ENCODE measurements around the gene GPR158. TPM values are rescaled to one million over a fixed set of nuclear protein-coding genes. Genes with fewer than 3 reads are reported as not detected.

GPR158 gene
- total and polyA plus RNA-seq, 9 of the 15 experiments (the other 6 are each of a cell fraction or from before 2014, with no cell fraction given), result 4.0 to 7.6 (median 5.0) TPM

GRCh38 chr10:25556457-25556856, 381.7 kb downstream of the GPR158 start:
- Histone ChIP-seq H3K9me3 (replicated peaks; ENCODE audit: control insufficient read depth, insufficient read depth, low read depth, low read length) (no peaks in the 10 kb centered on the region), H3K79me2 (ENCODE audit: control insufficient read depth, insufficient read depth, low read length) (no peaks in the 10 kb centered on the region), H3K4me1 (replicated peaks in 1 of 2; ENCODE audit: control insufficient read depth in 2 of 2, insufficient read depth in 2 of 2, low read length in 2 of 2) (peaks cover 0 to 7% of the 10 kb centered on the region in 2 experiments; a peak in 1 of 5 replicates), H3K4me2 (ENCODE audit: insufficient read depth, low read length) (no peak overlapping the region), H3K27me3 (ENCODE audit: control insufficient read depth in 2 of 2, insufficient read depth in 2 of 2, low read length in 2 of 2) (no peaks in the 10 kb centered on the region), H2AFZ (ENCODE audit: low read depth, low read length) (peak overlapping the region; percentile 67), H4K20me1 (replicated peaks; ENCODE audit: control insufficient read depth, insufficient read depth, low read length) (no peaks in the 10 kb centered on the region), H3K27ac (ENCODE audit: extremely low read depth, low read depth, low read length) (peak overlapping the region; percentile 33; the same call in 1 of the 3 replicates), H3K9me1 (ENCODE audit: control insufficient read depth, insufficient read depth, low read length) (no peaks in the 10 kb centered on the region), H3K9ac (ENCODE audit: insufficient read depth in 1 of 2, low read depth in 2 of 2, low read length in 2 of 2) (no peak overlapping the region; a peak in 1 of 4 replicates), H3K36me3 (ENCODE audit: control insufficient read depth, insufficient read depth, low read length) (no peaks in the 10 kb centered on the region), H3K4me3 (no peak overlapping the region)
- TF ChIP-seq ZBTB33 (CRISPR knock-in tag; IDR thresholded peaks at IDR 0.05), result no peak
- TF ChIP-seq NFIC (IDR thresholded peaks at IDR 0.05), result peak; percentile 77
- TF ChIP-seq ATF7 (IDR thresholded peaks at IDR 0.05), result peak; percentile 63; the same call in 1 of the 2 replicates
- peak; percentile 77 for TF ChIP-seq EGR1 (conservative IDR thresholded peaks at IDR 0.05)
- TF ChIP-seq JUND (IDR thresholded peaks at IDR 0.05; ENCODE audit: borderline replicate concordance, low read depth, low read length), result no peak
- peak; percentile 37; the same call in 1 of the 3 replicates for TF ChIP-seq JUND (tag; IDR thresholded peaks at IDR 0.05; ENCODE audit: borderline replicate concordance, low read depth, low read length)
- no peak for TF ChIP-seq FOXJ2 (tag; IDR thresholded peaks at IDR 0.05)
- peak; percentile 32; the same call in 1 of the 2 replicates for TF ChIP-seq SMARCA4 (IDR thresholded peaks at IDR 0.05)
- 2% methylated on average over 5 of the region's 5 CpGs for WGBS (ENCODE audit: insufficient coverage, low coverage, missing lambda C conversion rate)
- intact Hi-C loops (cut with micrococcal nuclease) (no loop called here), in situ Hi-C loops (cut with MboI) (no loop called here)
- BruUV-seq (replicated peaks), result no TSS peak
- ATAC-seq, result peak; percentile 73
- CTCF ChIA-PET (ENCODE audit: low intra/inter-chr PET ratio), result no interaction called here
- peak; percentile 63 for FAIRE-seq
- DNase-seq (ENCODE audit: extremely low read depth in 1 of 4, low spot score in 3 of 4), result peak in 2 of 4 experiments; percentile 8 to 40
- POLR2A ChIA-PET, result interaction anchor here (0.6 to 1.5 kb wide), 3 partner anchors 9 to 12 kb away, joined by 3 to 4 read pairs (median 3); no protein-coding TSS in a partner anchor
